ENCODE results near the gene HOXB5.

HOXB5 gene

GRCh38 chr17:48610282-48611211 is 17.0 kb upstream of the HOXB5 start, which contains the start of gene HOXB7:
Gene HOXB7, minus strand, starts transcription at chr17:48611017. Its CDS starts 99 bp downstream, at chr17:48610918.
- H3K4me1 ChIP-seq (ENCODE audit: low read length) = peaks cover 9% of the 10 kb centered on the region; the same call in 1 of the 2 replicates
- peaks cover 5% of the 10 kb centered on the region; the same call in 1 of the 2 replicates for H3K27me3 ChIP-seq (ENCODE audit: low read depth, low read length)
- 0 out of 2 replicates have a peak, but pooled peaks cover 3% of the 10 kb centered on the region for H3K79me2 ChIP-seq (ENCODE audit: low read length)
- peak within 1 kb of the TSS; percentile 85 for H3K4me3 ChIP-seq (ENCODE audit: low read length)
- H3K36me3 ChIP-seq (replicated peaks; ENCODE audit: low read depth, low read length) = no peaks in the 10 kb centered on the region
- H2AFZ ChIP-seq (ENCODE audit: low read depth, low read length) = peak within 1 kb of the TSS; percentile 93
- TF ChIP-seq EZH2phosphoT487 (IDR thresholded peaks at IDR 0.05; ENCODE audit: low read depth) (no peak), CTCF (IDR thresholded peaks at IDR 0.05; ENCODE audit: low read depth, low read length) (no peak)
- H3K9ac ChIP-seq (ENCODE audit: low read length) = peak within 1 kb of the TSS; percentile 90
- H3K9me3 ChIP-seq (ENCODE audit: insufficient read depth, low read length) = no peaks in the 10 kb centered on the region
- H3K27ac ChIP-seq (ENCODE audit: low read length) = peak within 1 kb of the TSS; percentile 60
- H4K20me1 ChIP-seq (ENCODE audit: insufficient read depth, low read length) = no peaks in the 10 kb centered on the region
- H3K4me2 ChIP-seq (ENCODE audit: low read length) = peak within 1 kb of the TSS; percentile 96

DNA sequence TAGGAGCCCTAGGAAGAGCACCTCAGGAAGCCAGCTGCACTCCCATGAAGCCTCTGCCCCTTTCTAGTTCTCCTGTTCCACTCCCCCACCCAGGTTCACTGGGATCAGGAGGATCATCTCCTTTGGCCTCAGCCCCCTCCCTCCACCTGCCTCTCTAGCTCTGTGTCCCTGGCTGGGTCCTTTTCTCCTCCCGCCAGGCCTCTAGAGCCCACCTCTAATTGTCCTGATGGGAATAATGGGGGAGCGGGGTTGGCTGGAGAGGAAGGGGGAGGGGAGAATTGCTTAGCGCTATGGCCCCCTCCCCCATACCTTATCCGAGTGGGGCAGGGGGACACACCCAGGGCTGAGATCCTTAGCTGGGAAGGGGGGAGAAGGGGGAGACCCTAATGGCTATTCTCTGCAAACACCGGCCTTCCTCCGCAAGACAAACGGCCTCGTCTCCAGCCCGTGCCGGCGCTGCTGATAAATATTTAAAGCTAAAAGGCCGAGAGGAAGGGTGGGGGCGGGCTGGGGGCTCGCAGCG is 16.2 kb upstream of the HOXB5 start:
- Histone ChIP-seq H3K4me3 (ENCODE audit: low read length) (peak overlapping the region; percentile 85), H3K36me3 (replicated peaks; ENCODE audit: low read depth, low read length) (no peaks in the 10 kb centered on the region), H3K79me2 (ENCODE audit: low read length) (0 out of 2 replicates have a peak, but pooled peaks cover 3% of the 10 kb centered on the region), H3K4me1 (ENCODE audit: low read length) (peaks cover 9% of the 10 kb centered on the region; the same call in 1 of the 2 replicates), H3K27ac (ENCODE audit: low read length) (no peak overlapping the region), H3K9me3 (ENCODE audit: insufficient read depth, low read length) (no peaks in the 10 kb centered on the region), H3K4me2 (ENCODE audit: low read length) (peak overlapping the region; percentile 96), H4K20me1 (ENCODE audit: insufficient read depth, low read length) (no peaks in the 10 kb centered on the region), H2AFZ (ENCODE audit: low read depth, low read length) (peak overlapping the region; percentile 93), H3K9ac (ENCODE audit: low read length) (peak overlapping the region; percentile 90), H3K27me3 (ENCODE audit: low read depth, low read length) (peaks cover 5% of the 10 kb centered on the region; the same call in 1 of the 2 replicates)
- no peak for TF ChIP-seq EZH2phosphoT487 (IDR thresholded peaks at IDR 0.05; ENCODE audit: low read depth)
- TF ChIP-seq CTCF (IDR thresholded peaks at IDR 0.05; ENCODE audit: low read depth, low read length) = no peak

GRCh38 chr17:48609033-48609432 is 15.5 kb upstream of the HOXB5 start:
- Histone ChIP-seq H3K27me3 (ENCODE audit: low read depth, low read length) (peaks cover 5% of the 10 kb centered on the region; the same call in 1 of the 2 replicates), H3K4me3 (ENCODE audit: low read length) (no peak overlapping the region), H4K20me1 (ENCODE audit: insufficient read depth, low read length) (no peaks in the 10 kb centered on the region), H3K9me3 (ENCODE audit: insufficient read depth, low read length) (no peaks in the 10 kb centered on the region), H3K79me2 (ENCODE audit: low read length) (0 out of 2 replicates have a peak, but pooled peaks cover 3% of the 10 kb centered on the region), H3K4me2 (ENCODE audit: low read length) (no peak overlapping the region), H2AFZ (ENCODE audit: low read depth, low read length) (no peak overlapping the region), H3K36me3 (replicated peaks; ENCODE audit: low read depth, low read length) (no peaks in the 10 kb centered on the region), H3K4me1 (ENCODE audit: low read length) (peaks cover 16% of the 10 kb centered on the region; the same call in 1 of the 2 replicates), H3K9ac (ENCODE audit: low read length) (no peak overlapping the region), H3K27ac (ENCODE audit: low read length) (no peak overlapping the region)
- TF ChIP-seq EZH2phosphoT487 (IDR thresholded peaks at IDR 0.05; ENCODE audit: low read depth) (no peak), CTCF (IDR thresholded peaks at IDR 0.05; ENCODE audit: low read depth, low read length) (no peak)

GRCh38 chr17:48608494-48608834 is 14.9 kb upstream of the HOXB5 start:
- Histone ChIP-seq H3K36me3 (replicated peaks; ENCODE audit: low read depth, low read length) (no peaks in the 10 kb centered on the region), H3K79me2 (ENCODE audit: low read length) (0 out of 2 replicates have a peak, but pooled peaks cover 3% of the 10 kb centered on the region), H3K9ac (ENCODE audit: low read length) (no peak overlapping the region), H2AFZ (ENCODE audit: low read depth, low read length) (no peak overlapping the region), H3K4me2 (ENCODE audit: low read length) (no peak overlapping the region), H3K9me3 (ENCODE audit: insufficient read depth, low read length) (no peaks in the 10 kb centered on the region), H3K4me1 (ENCODE audit: low read length) (peaks cover 16% of the 10 kb centered on the region; the same call in 1 of the 2 replicates), H4K20me1 (ENCODE audit: insufficient read depth, low read length) (no peaks in the 10 kb centered on the region), H3K27me3 (ENCODE audit: low read depth, low read length) (no peaks in the 10 kb centered on the region; the same call in 1 of the 2 replicates), H3K27ac (ENCODE audit: low read length) (no peak overlapping the region), H3K4me3 (ENCODE audit: low read length) (no peak overlapping the region)
- TF ChIP-seq CTCF (IDR thresholded peaks at IDR 0.05; ENCODE audit: low read depth, low read length) (no peak), EZH2phosphoT487 (IDR thresholded peaks at IDR 0.05; ENCODE audit: low read depth) (no peak)
